Neural cell (in vitro differentiated cells): ENCODE results near the gene RETNLB. TPM values are rescaled to one million over a fixed set of nuclear protein-coding genes. Genes with fewer than 3 reads are reported as not detected.

Experiments
- H2AFZ ChIP-seq: fragments of 200-600, 300-800 bp; sonication (generic), shearing (Covaris generic); 2 replicates; pipeline ENCODE4 v1.6.0; 2014; ENCODE audit warnings: low read depth, mild to moderate bottlenecking, antibody characterized with exemption, low read length, moderate library complexity
- H3F3A ChIP-seq: fragments of 200-600 bp; shearing (Covaris generic); 2 replicates; pipeline ENCODE4 v1.6.1; 2016; ENCODE audit warnings: mild to moderate bottlenecking, moderate library complexity, mixed read lengths, antibody characterized with exemption, low read length; ENCODE audit not compliant: insufficient read depth, poor library complexity, severe bottlenecking
- H3K27ac ChIP-seq: fragments of 200-600, 300-800 bp; sonication (generic), shearing (Covaris generic); 2 replicates; pipeline ENCODE4 v1.5.1; 2014; ENCODE audit warnings: mild to moderate bottlenecking, low read length, moderate library complexity
- H3K27me3 ChIP-seq: fragments of 300-800, 200-600 bp; sonication (generic), shearing (Covaris generic); 2 replicates; pipeline ENCODE4 v1.6.0; 2014; ENCODE audit warnings: mild to moderate bottlenecking, low read depth, low read length, moderate library complexity; ENCODE audit not compliant: insufficient read depth
- H3K36me3 ChIP-seq: fragments of 300-800, 200-600 bp; sonication (generic), shearing (Covaris generic); 2 replicates; pipeline ENCODE4 v1.5.1; 2014; ENCODE audit warnings: mild to moderate bottlenecking, antibody characterized with exemption, low read length, moderate library complexity; ENCODE audit not compliant: insufficient read depth
- H3K4me2 ChIP-seq: fragments of 300-800, 200-600 bp; sonication (generic), shearing (Covaris generic); 2 replicates; pipeline ENCODE4 v1.6.0; 2014; ENCODE audit warnings: mild to moderate bottlenecking, low read length
- H3K4me3 ChIP-seq: fragments of 300-800, 200-600 bp; sonication (generic), shearing (Covaris generic); 2 replicates; pipeline ENCODE4 v1.5.1; 2014; ENCODE audit warnings: mild to moderate bottlenecking, low read length, moderate library complexity
- H3K79me2 ChIP-seq: fragments of 200-600 bp; shearing (Covaris generic); replicated peaks from 2 replicates; pipeline ENCODE4 v1.6.0; 2014; ENCODE audit warnings: mild to moderate bottlenecking, low read length, moderate library complexity; ENCODE audit not compliant: insufficient read depth
- H3K9ac ChIP-seq: fragments of 300-800, 200-600 bp; sonication (generic), shearing (Covaris generic); 2 replicates; pipeline ENCODE4 v1.6.1; 2016; ENCODE audit warnings: mild to moderate bottlenecking, low read length, mixed read lengths
- H3K9me2 ChIP-seq: fragments of 200-600 bp; shearing (Covaris generic); 2 replicates; pipeline ENCODE4 v1.6.1; 2016; ENCODE audit warnings: mild to moderate bottlenecking, low read length, mixed read lengths; ENCODE audit not compliant: insufficient read depth
- H3K9me3 ChIP-seq: fragments of 200-600, 300-800 bp; sonication (generic), shearing (Covaris generic); 2 replicates; pipeline ENCODE4 v1.6.1; 2016; ENCODE audit warnings: mild to moderate bottlenecking, mixed run types, low read length, moderate library complexity, mixed read lengths
- H4K20me1 ChIP-seq: fragments of 200-600 bp; shearing (Covaris generic); 2 replicates; pipeline ENCODE4 v1.6.1; 2016; ENCODE audit warnings: mild to moderate bottlenecking, mixed run types; ENCODE audit not compliant: insufficient read depth
- CTCF ChIP-seq: fragments of 450-650 bp; IDR thresholded peaks from 2 replicates; pipeline ENCODE4 v1.5.1; 2014; ENCODE audit warnings: antibody characterized with exemption, mild to moderate bottlenecking, moderate library complexity; ENCODE audit not compliant: poor library complexity, severe bottlenecking
- EP300 ChIP-seq: fragments of 450-650 bp; conservative IDR thresholded peaks from 2 replicates; pipeline ENCODE4 v1.6.1; 2014; ENCODE audit warnings: antibody characterized with exemption, mild to moderate bottlenecking, moderate library complexity; ENCODE audit not compliant: poor library complexity, severe bottlenecking
- EZH2 ChIP-seq: fragments of 200-600, 300-800 bp; shearing (Covaris generic), sonication (generic); IDR thresholded peaks from 2 replicates; pipeline ENCODE4 v1.6.1; 2014; ENCODE audit warnings: antibody characterized with exemption, low read length, borderline replicate concordance, mild to moderate bottlenecking; ENCODE audit not compliant: insufficient read depth, poor library complexity, severe bottlenecking
- MXI1 ChIP-seq: fragments of 450-650 bp; conservative IDR thresholded peaks from 2 replicates; pipeline ENCODE4 v1.6.1; 2014; ENCODE audit warnings: antibody characterized with exemption, mild to moderate bottlenecking; ENCODE audit not compliant: poor library complexity, severe bottlenecking
- POLR2AphosphoS5 ChIP-seq: IDR thresholded peaks from 2 replicates; pipeline ENCODE4 v1.6.1; 2012
- RAD21 ChIP-seq: fragments of 450-650 bp; conservative IDR thresholded peaks from 2 replicates; pipeline ENCODE4 v1.6.1; 2014; ENCODE audit warnings: antibody characterized with exemption, mild to moderate bottlenecking, moderate library complexity
- REST ChIP-seq: IDR thresholded peaks from 2 replicates; pipeline ENCODE4 v1.6.1; 2012; ENCODE audit warnings: borderline replicate concordance
- SMC3 ChIP-seq: fragments of 450-650 bp; conservative IDR thresholded peaks from 2 replicates; pipeline ENCODE4 v1.6.1; 2014; ENCODE audit warnings: antibody characterized with exemption, mild to moderate bottlenecking, moderate library complexity; ENCODE audit not compliant: poor library complexity
- TAF1 ChIP-seq: IDR thresholded peaks from 2 replicates; pipeline ENCODE4 v1.6.1; 2012; ENCODE audit warnings: low read depth
- polyA plus RNA-seq: library from polyadenylated mRNA; depleted of rRNA; stranded (reverse); fragments of >200 nt; gene quantifications from 2 replicates; pipeline ENCODE4 v1.2.3, GENCODE V29; 2014
- small RNA-seq, 3 experiments: library from RNA; depleted of rRNA; stranded (forward); fragments of <200 nt; gene quantifications; one replicate each; pipeline ENCODE3, GENCODE V24; 2012

Gene RETNLB
- polyA plus RNA-seq, 1 donor from 2014 or later: not detected

- no peak overlapping the region for H3K9ac ChIP-seq
- no peaks in the 10 kb centered on the region for H3K27me3 ChIP-seq
- H3K79me2 ChIP-seq: no peaks in the 10 kb centered on the region
- no peak overlapping the region for H3K27ac ChIP-seq
- no peak overlapping the region for H2AFZ ChIP-seq
- TF ChIP-seq CTCF: no peak
- no peak for TF ChIP-seq MXI1
- TF ChIP-seq POLR2AphosphoS5: no peak
- TF ChIP-seq SMC3: no peak
- no peak for TF ChIP-seq EP300
- no peak for TF ChIP-seq RAD21
- H3K36me3 ChIP-seq: no peaks in the 10 kb centered on the region
- no peak overlapping the region for H3K4me3 ChIP-seq
- H3K9me2 ChIP-seq: no peaks in the 10 kb centered on the region
- no peaks in the 10 kb centered on the region for H4K20me1 ChIP-seq
- no peaks in the 10 kb centered on the region for H3K9me3 ChIP-seq
- H3F3A ChIP-seq: no peaks in the 10 kb centered on the region
- H3K4me2 ChIP-seq: no peak overlapping the region
These were observed 43.4 kb downstream of the RETNLB start for GRCh38 chr3:108713816-108714215.

GRCh38 chr3:108713009-108713516 is 44.1 kb downstream of the RETNLB start:
- no peaks in the 10 kb centered on the region for H4K20me1 ChIP-seq
- no peak overlapping the region for H3K9ac ChIP-seq
- no peaks in the 10 kb centered on the region for H3K27me3 ChIP-seq
- H3K9me2 ChIP-seq: no peaks in the 10 kb centered on the region
- no peaks in the 10 kb centered on the region for H3K36me3 ChIP-seq
- TF ChIP-seq TAF1: no peak
- TF ChIP-seq CTCF: no peak
- no peak for TF ChIP-seq EP300
- no peak for TF ChIP-seq REST
- no peak for TF ChIP-seq POLR2AphosphoS5
- TF ChIP-seq RAD21: no peak
- no peak for TF ChIP-seq EZH2
- TF ChIP-seq SMC3: no peak
- no peak for TF ChIP-seq MXI1
- no peak overlapping the region for H3K4me3 ChIP-seq
- H3K9me3 ChIP-seq: no peaks in the 10 kb centered on the region
- H3K27ac ChIP-seq: no peak overlapping the region
- H2AFZ ChIP-seq: no peak overlapping the region
- no peaks in the 10 kb centered on the region for H3K79me2 ChIP-seq
- H3K4me2 ChIP-seq: no peak overlapping the region
- H3F3A ChIP-seq: no peaks in the 10 kb centered on the region

Small RNAs within 50 kb of the gene (small RNA-seq; reads per million reads assigned to genes)
- gene AC092185.1: 0 reads per million in 3 experiments

Other genes with a start within 250 kb of the RETNLB start
- gene MYH15, start 246.8 kb downstream of the RETNLB start, polyA plus RNA-seq: 0.71 and 0.82 TPM in 2 replicates
- gene CIP2A, start 168.0 kb downstream of the RETNLB start, polyA plus RNA-seq: 29.3 and 32.0 TPM in 2 replicates
- gene DZIP3, start 167.7 kb downstream of the RETNLB start, polyA plus RNA-seq: 52.5 and 58.7 TPM in 2 replicates
- gene TRAT1, start 65.4 kb upstream of the RETNLB start, polyA plus RNA-seq: 0.90 TPM in 1 of 2 replicates, not detected in the other
- gene GUCA1C, start 196.5 kb upstream of the RETNLB start, polyA plus RNA-seq: not detected in 2 replicates